Stomach (tissue), 9 donors: ENCODE results near the gene DIMT1. TPM values are rescaled to one million over a fixed set of nuclear protein-coding genes. Genes with fewer than 3 reads are reported as not detected.

ENCODE experiments used
- DNase-seq, 2 donors: peaks; one replicate each; pipeline versions ENCODE4 v3.0.0 to v3.0.0-alpha.2; 2013 to 2019
- H3K27ac ChIP-seq, 5 donors: fragments of 200-600 bp in 4 of 5; sonication (generic) in 4 of 5; one replicate each; pipeline ENCODE4 v1.5.1; 2013 to 2019; ENCODE audit warnings: mild to moderate bottlenecking in 1 of 5, moderate library complexity in 1 of 5
- H3K27me3 ChIP-seq, 3 donors: fragments of 200-600 bp; sonication (generic); one replicate each; pipeline ENCODE4 v1.5.1; 2017 to 2019; ENCODE audit warnings: mixed run types in 1 of 3
- H3K36me3 ChIP-seq, 4 donors: fragments of 200-600 bp; sonication (generic); 1 replicate in 3 of 4; 2 replicates in 1 of 4; pipeline ENCODE4 v1.5.1; 2016 to 2019
- H3K4me1 ChIP-seq, 4 donors: fragments of 200-600 bp; sonication (generic); one replicate each; pipeline ENCODE4 v1.5.1; 2016 to 2019
- H3K4me3 ChIP-seq, 4 donors: fragments of 200-600 bp; sonication (generic) in 3 of 4; one replicate each; pipeline ENCODE4 v1.5.1; 2016 to 2019; ENCODE audit warnings: mild to moderate bottlenecking in 1 of 4
- H3K9me3 ChIP-seq, 4 donors: fragments of 200-600 bp; sonication (generic); one replicate each; pipeline ENCODE4 v1.5.1; 2016 to 2019
- CTCF ChIP-seq, 7 experiments: fragments of 450-650 bp in 4 of 7; fragments of 200-600 bp in 3 of 7; sonication (generic) in 3 of 7; IDR thresholded peaks; one replicate each; pipeline ENCODE4 v1.5.1; 2016 to 2019; ENCODE audit warnings: antibody characterized with exemption in 7 of 7, control low read depth in 2 of 7, mild to moderate bottlenecking in 1 of 7
- EP300 ChIP-seq: sonication (generic); formaldehyde crosslinking; IDR thresholded peaks from one replicate; pipeline ENCODE4 v1.6.1; 2017; ENCODE audit warnings: antibody characterized with exemption
- POLR2A ChIP-seq, 4 donors: fragments of 450-650 bp; IDR thresholded peaks; one replicate each; pipeline ENCODE4 v1.6.1; 2016; ENCODE audit warnings: antibody characterized with exemption in 4 of 4, control low read depth in 2 of 4, mild to moderate bottlenecking in 1 of 4, moderate library complexity in 1 of 4
- POLR2AphosphoS5 ChIP-seq, 3 donors: sonication (generic); formaldehyde crosslinking; IDR thresholded peaks; one replicate each; pipeline ENCODE4 v1.6.1; 2016; ENCODE audit warnings: antibody characterized with exemption in 3 of 3
- WGBS, 5 donors: extraction: QIAGEN DNeasy Blood & Tissue Kit in 3 of 5; methylation state at CpG; one replicate each; pipeline versions ENCODE4 v1.1.5 to v1.1.7; 2013 to 2018; 5-methylcytosine and 5-hydroxymethylcytosine counted together
- intact Hi-C: fragments of 100-400 bp; cut with DNase I; formaldehyde crosslinking; loops from one replicate; pipeline ENCODE4 v1.15.1; 2023; ENCODE audit warnings: low total_unique reads
- polyA plus RNA-seq, 3 donors: library from polyadenylated mRNA; stranded (reverse); fragments of 200-250 nt; gene quantifications; one replicate each; pipeline ENCODE4 v1.2.3, GENCODE V29; 2013
- total RNA-seq, 5 donors: library from RNA; depleted of rRNA; stranded (reverse); fragments of >200 nt; gene quantifications; one replicate each; pipeline versions ENCODE4 v1.1.0 to v1.2.3, GENCODE V29; 2014 to 2016
- donor health status: healthy with polysubstance abuse.
- donor health status: Bipolar disorder and iron deficiency.
- donor health status: healthy.

Gene DIMT1
- total and polyA plus RNA-seq, 8 donors = 2.0 to 19.1 (median 12.5) TPM

GRCh38 chr5:62348723-62349481 lies 54.8 kb downstream of the DIMT1 start:
- WGBS, 5 donors = 86 to 100% (median 96%) methylated on average over 1 of the region's 1 CpG
- TF ChIP-seq EP300 (no peak), POLR2A (IDR thresholded peaks at IDR 0.05) (no peak), POLR2AphosphoS5 (IDR thresholded peaks at IDR 0.05) (no peak), CTCF (IDR thresholded peaks at IDR 0.05) (no peak)
- no peak overlapping the region for H3K4me3 ChIP-seq
- H3K36me3 ChIP-seq = peaks cover 4 to 61% (median 52%) of the 10 kb centered on the region in 4 donors
- no peak for DNase-seq
- intact Hi-C loops = no loop called here
- no peak overlapping the region for H3K27ac ChIP-seq
- no peaks in the 10 kb centered on the region for H3K27me3 ChIP-seq
- no peaks in the 10 kb centered on the region for H3K4me1 ChIP-seq
- no peaks in the 10 kb centered on the region for H3K9me3 ChIP-seq

GRCh38 chr5:62347928-62348327 lies 55.8 kb downstream of the DIMT1 start:
- Histone ChIP-seq H3K4me3 (no peak overlapping the region), H3K4me1 (no peaks in the 10 kb centered on the region), H3K27ac (no peak overlapping the region), H3K36me3 (peaks cover 4 to 54% (median 45%) of the 10 kb centered on the region in 4 donors), H3K9me3 (no peaks in the 10 kb centered on the region), H3K27me3 (no peaks in the 10 kb centered on the region)
- intact Hi-C loops = no loop called here
- 75 to 91% (median 78%) methylated on average over 1 of the region's 1 CpG for WGBS, 5 donors
- no peak for TF ChIP-seq EP300
- no peak for TF ChIP-seq CTCF (IDR thresholded peaks at IDR 0.05)
- TF ChIP-seq POLR2A (IDR thresholded peaks at IDR 0.05) = no peak
- no peak for DNase-seq

DNA sequence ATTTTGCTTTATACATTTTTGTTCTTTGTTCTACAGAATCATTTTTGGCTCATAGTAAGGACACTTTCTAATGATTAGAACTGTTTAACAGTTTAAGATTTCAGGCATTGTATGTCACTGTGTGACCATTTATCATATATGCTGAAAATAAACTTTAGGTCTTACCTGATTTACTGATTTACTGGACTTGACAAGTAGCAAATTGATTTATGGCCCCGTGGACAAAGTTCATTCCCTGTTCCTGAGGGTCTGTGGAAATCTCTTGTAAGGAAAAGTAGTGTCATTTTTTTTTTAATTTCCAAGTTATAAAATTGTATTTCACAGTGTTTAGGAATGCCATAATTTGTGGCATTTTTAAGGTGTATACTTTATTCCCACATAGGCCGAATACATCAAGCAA lies 57.0 kb downstream of the DIMT1 start:
- DNase-seq = no peak
- intact Hi-C loops = no loop called here
- WGBS, 5 donors = 88 to 96% (median 93%) methylated on average over 2 of the region's 2 CpGs

DNA sequence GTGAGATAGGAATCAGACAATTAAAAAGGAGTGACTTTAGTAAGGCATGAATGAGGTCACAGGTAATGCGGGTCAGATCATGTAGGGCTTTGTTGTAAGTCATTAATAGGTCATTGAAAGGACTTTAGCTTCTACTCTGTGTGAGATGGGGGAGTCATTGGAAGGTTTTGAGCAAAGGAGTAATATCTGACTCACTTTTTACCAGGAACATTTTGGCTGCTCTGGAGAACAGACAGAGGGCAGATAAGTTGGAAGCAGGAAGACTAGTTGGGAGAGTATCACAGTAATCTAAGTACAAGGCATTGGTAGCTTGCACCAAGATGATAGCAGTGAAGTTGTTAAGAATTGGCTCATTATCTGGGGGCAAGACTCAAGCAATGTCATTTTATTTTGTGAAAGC lies 60.3 kb downstream of the DIMT1 start:
- 86 to 100% (median 95%) methylated on average over 1 of the region's 1 CpG for WGBS, 5 donors
- H3K36me3 ChIP-seq = peaks cover 0 to 12% (median 9%) of the 10 kb centered on the region in 4 donors
- no peak overlapping the region for H3K4me3 ChIP-seq
- no peak for DNase-seq
- TF ChIP-seq EP300 (no peak), POLR2A (IDR thresholded peaks at IDR 0.05) (no peak), CTCF (IDR thresholded peaks at IDR 0.05) (no peak), POLR2AphosphoS5 (IDR thresholded peaks at IDR 0.05) (no peak)
- H3K27ac ChIP-seq = no peak overlapping the region
- no peaks in the 10 kb centered on the region for H3K27me3 ChIP-seq
- no peaks in the 10 kb centered on the region for H3K9me3 ChIP-seq
- peaks cover 0 to 8% (median 0%) of the 10 kb centered on the region in 4 donors for H3K4me1 ChIP-seq
- intact Hi-C loops = no loop called here

More for the DNA sequence above, 57.0 kb downstream of the DIMT1 start:
- no peaks in the 10 kb centered on the region for H3K9me3 ChIP-seq
- H3K27ac ChIP-seq = no peak overlapping the region
- no peak overlapping the region for H3K4me3 ChIP-seq
- no peak for TF ChIP-seq POLR2A (IDR thresholded peaks at IDR 0.05)
- TF ChIP-seq EP300 = no peak
- no peak for TF ChIP-seq CTCF (IDR thresholded peaks at IDR 0.05)
- TF ChIP-seq POLR2AphosphoS5 (IDR thresholded peaks at IDR 0.05) = no peak
- H3K4me1 ChIP-seq = peaks cover 0 to 8% (median 0%) of the 10 kb centered on the region in 4 donors
- no peaks in the 10 kb centered on the region for H3K27me3 ChIP-seq
- peaks cover 4 to 42% (median 34%) of the 10 kb centered on the region in 4 donors for H3K36me3 ChIP-seq
